SK-N-SH (cell line): ENCODE measurements around the gene AP2S1. TPM values are rescaled to one million over a fixed set of nuclear protein-coding genes. Genes with fewer than 3 reads are reported as not detected.
A peak's percentile ranks its signal among the peaks of the same experiment; 100 is the strongest.

ENCODE experiments used
- CTCF ChIA-PET: fragments of 300-600, 350-600 bp; formaldehyde crosslinking; extraction: SDS; loops from one replicate; lab custom pipeline; 2021; lab: Yijun Ruan, JAX
- POLR2A ChIA-PET: fragments of 350-600 bp; sonication (Branson Sonifier 250); formaldehyde crosslinking; extraction: SDS; loops from one replicate; lab custom pipeline; 2020; ENCODE audit warnings: antibody characterized with exemption, inconsistent platforms; lab: Yijun Ruan, JAX
- DNase-seq: peaks from one replicate; pipeline ENCODE4 v3.0.0; 2012
- H2AFZ ChIP-seq: fragments of 200-600 bp; sonication (generic); 2 replicates; pipeline ENCODE4 v1.8.1; 2016; ENCODE audit warnings: antibody characterized with exemption, mild to moderate bottlenecking, low read depth
- H3F3A ChIP-seq: fragments of 200-600 bp; sonication (generic); replicated peaks from 2 replicates; pipeline ENCODE3; 2016; ENCODE audit warnings: antibody characterized with exemption, mild to moderate bottlenecking; ENCODE audit not compliant: insufficient read depth
- H3K27ac ChIP-seq, 2 experiments: fragments of 200-500 bp in 1 of 2; fragments of 200-600 bp in 1 of 2; sonication (Bioruptor generic) in 1 of 2; sonication (generic), shearing (Covaris generic) in 1 of 2; 2 replicates each; pipeline versions ENCODE4 v1.5.1 to v1.6.1; 2014 to 2016; ENCODE audit warnings: low read depth in 2 of 2, inconsistent platforms in 1 of 2, low read length in 1 of 2, mild to moderate bottlenecking in 1 of 2, mixed read lengths in 1 of 2
- H3K27me3 ChIP-seq: fragments of 200-600 bp; sonication (generic), shearing (Covaris generic); 2 replicates; pipeline ENCODE4 v1.6.1; 2016; ENCODE audit warnings: mixed run types; ENCODE audit not compliant: insufficient read depth
- H3K36me3 ChIP-seq, 2 experiments: fragments of 200-500 bp in 1 of 2; fragments of 200-600 bp in 1 of 2; sonication (Bioruptor generic) in 1 of 2; sonication (generic) in 1 of 2; replicated peaks in 1 of 2; 2 replicates each; pipeline versions ENCODE3 to v1.5.1; 2014 to 2016; ENCODE audit warnings: low read length in 1 of 2, mild to moderate bottlenecking in 1 of 2; ENCODE audit not compliant: insufficient read depth in 2 of 2, control insufficient read depth in 1 of 2
- H3K4me1 ChIP-seq, 2 experiments: fragments of 200-500 bp in 1 of 2; fragments of 200-600 bp in 1 of 2; sonication (Bioruptor generic) in 1 of 2; sonication (generic), shearing (Covaris generic) in 1 of 2; 2 replicates each; pipeline versions ENCODE4 v1.5.1 to v1.6.1; 2014 to 2016; ENCODE audit warnings: low read depth in 1 of 2, low read length in 1 of 2, mixed run types in 1 of 2; ENCODE audit not compliant: insufficient read depth in 2 of 2, control insufficient read depth in 1 of 2
- H3K4me2 ChIP-seq: fragments of 200-600 bp; sonication (generic), shearing (Covaris generic); 2 replicates; pipeline ENCODE4 v1.6.1; 2017; ENCODE audit warnings: mixed run types
- H3K4me3 ChIP-seq, 2 experiments: fragments of 200-500 bp in 1 of 2; fragments of 200-600 bp in 1 of 2; sonication (Bioruptor generic) in 1 of 2; sonication (generic), shearing (Covaris generic) in 1 of 2; 2 replicates each; pipeline versions ENCODE4 v1.5.1 to v1.8.1; 2014 to 2016; ENCODE audit warnings: low read depth in 2 of 2, inconsistent platforms in 1 of 2, low read length in 1 of 2, mild to moderate bottlenecking in 1 of 2, mixed read lengths in 1 of 2, moderate library complexity in 1 of 2
- H3K79me2 ChIP-seq: fragments of 200-600 bp; sonication (generic); 2 replicates; pipeline ENCODE4 v1.8.1; 2017; ENCODE audit warnings: mild to moderate bottlenecking; ENCODE audit not compliant: insufficient read depth
- H3K9ac ChIP-seq: fragments of 200-600 bp; sonication (generic); 2 replicates; pipeline ENCODE4 v1.6.1; 2017; ENCODE audit warnings: mixed run types
- H3K9me2 ChIP-seq: fragments of 200-600 bp; sonication (generic); 2 replicates; pipeline ENCODE4 v1.6.1; 2017; ENCODE audit warnings: mixed run types
- H3K9me3 ChIP-seq: fragments of 200-600 bp; sonication (generic); 2 replicates; pipeline ENCODE4 v1.6.1; 2017; ENCODE audit warnings: mixed run types, mild to moderate bottlenecking, moderate library complexity
- H4K20me1 ChIP-seq: fragments of 200-600 bp; sonication (generic); 2 replicates; pipeline ENCODE4 v1.6.1; 2017; ENCODE audit warnings: mild to moderate bottlenecking, mixed run types; ENCODE audit not compliant: insufficient read depth
- CHD2 ChIP-seq: fragments of 150-350 bp; IDR thresholded peaks from 2 replicates; pipeline ENCODE4 v1.6.1; 2018; ENCODE audit warnings: low read length; ENCODE audit not compliant: partially characterized antibody
- FOXJ3 ChIP-seq: sonication (generic); formaldehyde crosslinking; IDR thresholded peaks from 2 replicates; pipeline ENCODE4 v1.5.1; 2020; ENCODE audit warnings: mild to moderate bottlenecking, missing genetic modification reagents
- FOXM1 ChIP-seq: IDR thresholded peaks from 2 replicates; pipeline ENCODE4 v1.4.0; 2012; ENCODE audit warnings: low read depth, mild to moderate bottlenecking
- GATA2 ChIP-seq: sonication (generic); formaldehyde crosslinking; IDR thresholded peaks from 2 replicates; pipeline ENCODE4 v1.5.0; 2020; ENCODE audit warnings: mild to moderate bottlenecking, missing genetic modification reagents
- JUND ChIP-seq: IDR thresholded peaks from 2 replicates; pipeline ENCODE4 v1.4.0; 2012
- MAX ChIP-seq: IDR thresholded peaks from 2 replicates; pipeline ENCODE4 v1.4.0; 2012; ENCODE audit warnings: low read depth
- MEF2A ChIP-seq: IDR thresholded peaks from 2 replicates; pipeline ENCODE4 v1.4.0; 2012; ENCODE audit warnings: low read depth, borderline replicate concordance
- POLR2AphosphoS5 ChIP-seq: IDR thresholded peaks from 2 replicates; pipeline ENCODE4 v1.6.1; 2012; ENCODE audit warnings: low read depth, low read length
- RAD21 ChIP-seq: IDR thresholded peaks from 2 replicates; pipeline ENCODE4 v1.6.1; 2012; ENCODE audit warnings: mild to moderate bottlenecking, low read length
- RXRA ChIP-seq: IDR thresholded peaks from 2 replicates; pipeline ENCODE4 v1.4.0; 2012; ENCODE audit warnings: low read depth, mild to moderate bottlenecking, borderline replicate concordance
- SIN3A ChIP-seq: IDR thresholded peaks from 2 replicates; pipeline ENCODE4 v1.6.1; 2012; ENCODE audit warnings: low read depth, mild to moderate bottlenecking, low read length, moderate library complexity, borderline replicate concordance
- SMC3 ChIP-seq: IDR thresholded peaks from 2 replicates; pipeline ENCODE4 v1.6.1; 2012; ENCODE audit warnings: low read depth, low read length, improper control_type of control experiment
- TCF12 ChIP-seq: IDR thresholded peaks from 2 replicates; pipeline ENCODE4 v1.4.0; 2012
- TEAD4 ChIP-seq: IDR thresholded peaks from 2 replicates; pipeline ENCODE4 v1.4.0; 2012; ENCODE audit warnings: mild to moderate bottlenecking, borderline replicate concordance; ENCODE audit not compliant: insufficient read depth
- YY1 ChIP-seq: IDR thresholded peaks from 2 replicates; pipeline ENCODE4 v1.4.0; 2012; ENCODE audit warnings: low read depth, mild to moderate bottlenecking
- ZBTB33 ChIP-seq: IDR thresholded peaks from 2 replicates; pipeline ENCODE4 v1.4.0; 2012; ENCODE audit warnings: low read depth, borderline replicate concordance
- WGBS: methylation state at CpG from one replicate; pipeline ENCODE4 v1.1.6; 2017; ENCODE audit warnings: low lambda C conversion rate; 5-methylcytosine and 5-hydroxymethylcytosine counted together
- polyA plus RNA-seq, 3 experiments: library from polyadenylated mRNA; depleted of rRNA; stranded (reverse); fragments of >200 nt; gene quantifications; 2 replicates each; pipeline ENCODE4 v1.2.3, GENCODE V29; 2012
- TF ChIP-seq, protein P1 (sequence below): IDR thresholded peaks from 2 replicates; pipeline ENCODE4 v1.6.1; 2012; ENCODE audit warnings: mild to moderate bottlenecking, low read depth, low read length, moderate library complexity
- TF ChIP-seq, protein P2 (sequence below): IDR thresholded peaks from 2 replicates; pipeline ENCODE4; 2012
- TF ChIP-seq, protein P3 (sequence below): fragments of 150-350 bp; IDR thresholded peaks from 2 replicates; pipeline ENCODE4 v1.6.1; 2016; ENCODE audit warnings: mild to moderate bottlenecking, low read depth, low read length

AP2S1 gene
- polyA plus RNA-seq, 1 of the 3 experiments (the other 2 are of a cell fraction), result 565 TPM

- H3K4me1 ChIP-seq, result peaks cover 0 to 11% of the 10 kb centered on the region in 2 experiments; a peak in 2 of 4 replicates
- no peak for DNase-seq
- no peaks in the 10 kb centered on the region for H3K9me3 ChIP-seq
- H4K20me1 ChIP-seq, result peaks cover 13% of the 10 kb centered on the region
- CTCF ChIA-PET, result interaction anchor here (1.0 to 1.5 kb wide), 2 partner anchors 9 to 96 kb away, joined by 3 to 9 read pairs; no protein-coding TSS in a partner anchor
- peak overlapping the region; percentile 92 for H3K4me2 ChIP-seq
- H3K27ac ChIP-seq, result peak overlapping the region; percentile 86 to 96
- TF ChIP-seq, protein P1, sequence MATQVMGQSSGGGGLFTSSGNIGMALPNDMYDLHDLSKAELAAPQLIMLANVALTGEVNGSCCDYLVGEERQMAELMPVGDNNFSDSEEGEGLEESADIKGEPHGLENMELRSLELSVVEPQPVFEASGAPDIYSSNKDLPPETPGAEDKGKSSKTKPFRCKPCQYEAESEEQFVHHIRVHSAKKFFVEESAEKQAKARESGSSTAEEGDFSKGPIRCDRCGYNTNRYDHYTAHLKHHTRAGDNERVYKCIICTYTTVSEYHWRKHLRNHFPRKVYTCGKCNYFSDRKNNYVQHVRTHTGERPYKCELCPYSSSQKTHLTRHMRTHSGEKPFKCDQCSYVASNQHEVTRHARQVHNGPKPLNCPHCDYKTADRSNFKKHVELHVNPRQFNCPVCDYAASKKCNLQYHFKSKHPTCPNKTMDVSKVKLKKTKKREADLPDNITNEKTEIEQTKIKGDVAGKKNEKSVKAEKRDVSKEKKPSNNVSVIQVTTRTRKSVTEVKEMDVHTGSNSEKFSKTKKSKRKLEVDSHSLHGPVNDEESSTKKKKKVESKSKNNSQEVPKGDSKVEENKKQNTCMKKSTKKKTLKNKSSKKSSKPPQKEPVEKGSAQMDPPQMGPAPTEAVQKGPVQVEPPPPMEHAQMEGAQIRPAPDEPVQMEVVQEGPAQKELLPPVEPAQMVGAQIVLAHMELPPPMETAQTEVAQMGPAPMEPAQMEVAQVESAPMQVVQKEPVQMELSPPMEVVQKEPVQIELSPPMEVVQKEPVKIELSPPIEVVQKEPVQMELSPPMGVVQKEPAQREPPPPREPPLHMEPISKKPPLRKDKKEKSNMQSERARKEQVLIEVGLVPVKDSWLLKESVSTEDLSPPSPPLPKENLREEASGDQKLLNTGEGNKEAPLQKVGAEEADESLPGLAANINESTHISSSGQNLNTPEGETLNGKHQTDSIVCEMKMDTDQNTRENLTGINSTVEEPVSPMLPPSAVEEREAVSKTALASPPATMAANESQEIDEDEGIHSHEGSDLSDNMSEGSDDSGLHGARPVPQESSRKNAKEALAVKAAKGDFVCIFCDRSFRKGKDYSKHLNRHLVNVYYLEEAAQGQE, result no peak
- TF ChIP-seq CHD2 (no peak), MAX (no peak), SMC3 (no peak), FOXJ3 (CRISPR knock-in tag) (no peak), RXRA (no peak), ZBTB33 (no peak), GATA2 (CRISPR knock-in tag) (no peak), TEAD4 (no peak), YY1 (no peak), FOXM1 (no peak), RAD21 (no peak), POLR2AphosphoS5 (no peak), MEF2A (no peak), TCF12 (no peak), SIN3A (no peak), JUND (no peak)
- TF ChIP-seq, protein P2, sequence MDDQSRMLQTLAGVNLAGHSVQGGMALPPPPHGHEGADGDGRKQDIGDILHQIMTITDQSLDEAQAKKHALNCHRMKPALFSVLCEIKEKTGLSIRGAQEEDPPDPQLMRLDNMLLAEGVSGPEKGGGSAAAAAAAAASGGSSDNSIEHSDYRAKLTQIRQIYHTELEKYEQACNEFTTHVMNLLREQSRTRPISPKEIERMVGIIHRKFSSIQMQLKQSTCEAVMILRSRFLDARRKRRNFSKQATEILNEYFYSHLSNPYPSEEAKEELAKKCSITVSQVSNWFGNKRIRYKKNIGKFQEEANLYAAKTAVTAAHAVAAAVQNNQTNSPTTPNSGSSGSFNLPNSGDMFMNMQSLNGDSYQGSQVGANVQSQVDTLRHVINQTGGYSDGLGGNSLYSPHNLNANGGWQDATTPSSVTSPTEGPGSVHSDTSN, result no peak
- TF ChIP-seq, protein P3, sequence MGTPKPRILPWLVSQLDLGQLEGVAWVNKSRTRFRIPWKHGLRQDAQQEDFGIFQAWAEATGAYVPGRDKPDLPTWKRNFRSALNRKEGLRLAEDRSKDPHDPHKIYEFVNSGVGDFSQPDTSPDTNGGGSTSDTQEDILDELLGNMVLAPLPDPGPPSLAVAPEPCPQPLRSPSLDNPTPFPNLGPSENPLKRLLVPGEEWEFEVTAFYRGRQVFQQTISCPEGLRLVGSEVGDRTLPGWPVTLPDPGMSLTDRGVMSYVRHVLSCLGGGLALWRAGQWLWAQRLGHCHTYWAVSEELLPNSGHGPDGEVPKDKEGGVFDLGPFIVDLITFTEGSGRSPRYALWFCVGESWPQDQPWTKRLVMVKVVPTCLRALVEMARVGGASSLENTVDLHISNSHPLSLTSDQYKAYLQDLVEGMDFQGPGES, result no peak
- H3F3A ChIP-seq, result peaks cover 23% of the 10 kb centered on the region
- peak overlapping the region; percentile 70 to 96 for H3K4me3 ChIP-seq
- peaks cover 0 to 8% of the 10 kb centered on the region in 2 experiments for H3K36me3 ChIP-seq
- H3K79me2 ChIP-seq, result peaks cover 51% of the 10 kb centered on the region
- H3K9me2 ChIP-seq, result no peaks in the 10 kb centered on the region
- H3K27me3 ChIP-seq, result no peaks in the 10 kb centered on the region
- POLR2A ChIA-PET, result no interaction called here
- peak overlapping the region; percentile 97 for H3K9ac ChIP-seq
- 57% methylated on average over 5 of the region's 5 CpGs for WGBS
- H2AFZ ChIP-seq, result no peak overlapping the region
These were observed 1.0 kb downstream of the AP2S1 start for GRCh38 chr19:46849610-46850009.
